RWPE2 (cell line): ENCODE results near the gene SEMA4D.
A peak's percentile ranks its signal among the peaks of the same experiment; 100 is the strongest.

Source experiments
- ATAC-seq: fragments of 200-7000 bp; cut with Tn5 transposase; 3 replicates; pipeline ENCODE4 v1.9.1; 2021; ENCODE audit warnings: low read depth
- DNase-seq: peaks from one replicate; pipeline ENCODE4 v3.0.0-alpha.2; 2020; ENCODE audit warnings: low spot score
- H3K27ac ChIP-seq: fragments of 450-650 bp; 2 replicates; pipeline ENCODE4 v1.5.1; 2017; ENCODE audit warnings: mild to moderate bottlenecking; ENCODE audit not compliant: poor library complexity, severe bottlenecking
- H3K27me3 ChIP-seq: fragments of 250-450 bp; sonication (Bioruptor Pico); 2 replicates; pipeline ENCODE4 v1.5.1; 2021; ENCODE audit warnings: mild to moderate bottlenecking, moderate library complexity; ENCODE audit not compliant: insufficient read depth, poor library complexity, severe bottlenecking
- H3K36me3 ChIP-seq: fragments of 250-450 bp; sonication (Bioruptor Pico); 2 replicates; pipeline ENCODE4 v1.5.1; 2020; ENCODE audit warnings: low read depth, mild to moderate bottlenecking, moderate library complexity
- H3K4me1 ChIP-seq: fragments of 250-450 bp; sonication (Bioruptor Pico); 2 replicates; pipeline ENCODE4 v1.5.1; 2021; ENCODE audit warnings: mild to moderate bottlenecking, moderate library complexity; ENCODE audit not compliant: insufficient read depth, poor library complexity, severe bottlenecking
- H3K4me3 ChIP-seq: fragments of 250-450 bp; sonication (Bioruptor Pico); 2 replicates; pipeline ENCODE4 v1.5.1; 2021; ENCODE audit warnings: mild to moderate bottlenecking, moderate library complexity; ENCODE audit not compliant: severe bottlenecking
- H3K9me3 ChIP-seq: fragments of 250-450 bp; sonication (Bioruptor Pico); 2 replicates; pipeline ENCODE4 v1.5.1; 2021; ENCODE audit warnings: mild to moderate bottlenecking, moderate library complexity; ENCODE audit not compliant: severe bottlenecking
- TF ChIP-seq, protein P1 (sequence below): fragments of 450-650 bp; IDR thresholded peaks from one replicate; pipeline ENCODE4 v1.5.1; 2017; ENCODE audit warnings: mild to moderate bottlenecking, moderate library complexity; ENCODE audit not compliant: poor library complexity, severe bottlenecking

Gene SEMA4D

DNA sequence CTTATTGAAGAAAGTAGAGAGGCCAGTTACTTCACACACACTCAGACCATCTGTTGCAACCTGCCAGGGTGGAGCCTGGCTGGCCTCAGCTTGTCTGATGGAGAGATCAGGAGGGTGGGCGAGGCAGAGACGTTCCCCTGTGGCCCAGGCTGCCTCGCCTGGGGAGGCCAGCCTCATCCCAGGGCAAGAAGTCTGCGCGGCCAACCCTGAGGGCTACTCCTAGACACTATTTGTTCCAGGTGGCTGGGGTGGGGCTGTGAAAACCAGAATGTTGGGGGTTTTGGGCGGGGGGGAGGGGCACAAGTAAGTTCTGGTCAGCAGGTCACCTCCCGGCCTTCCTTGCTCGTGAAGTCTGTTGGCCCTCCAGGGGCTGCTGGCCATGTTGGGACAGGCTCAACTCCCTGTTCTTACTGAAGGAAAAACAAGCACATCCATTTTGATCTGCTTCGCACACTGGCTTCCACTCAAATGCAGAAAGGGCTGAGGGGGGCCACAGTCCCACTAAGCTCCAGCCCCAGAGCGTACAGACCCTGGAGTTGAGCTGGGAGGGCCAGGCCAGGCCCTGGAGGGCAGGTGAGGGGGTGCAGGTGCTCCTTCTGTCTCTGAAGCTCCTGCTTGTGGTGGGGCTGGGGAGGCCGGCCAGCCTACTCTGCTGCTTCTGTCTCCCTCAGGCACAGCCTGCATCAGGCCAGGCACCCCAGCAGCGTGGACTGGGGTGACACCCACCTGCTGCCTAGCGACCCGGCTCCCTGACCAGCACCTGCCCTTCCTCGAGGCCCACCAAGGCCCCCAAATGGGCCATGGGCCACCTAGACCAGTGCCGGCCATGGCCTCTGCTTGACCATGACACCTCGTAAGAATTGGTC, 133.0 kb downstream of the SEMA4D start:
- peaks cover 19% of the 10 kb centered on the region for H3K36me3 ChIP-seq
- 0 out of 3 replicates have a peak, but pooled peaks have one; percentile 21 for ATAC-seq
- no peak overlapping the region for H3K27ac ChIP-seq
- no peaks in the 10 kb centered on the region for H3K27me3 ChIP-seq
- no peaks in the 10 kb centered on the region for H3K4me1 ChIP-seq
- TF ChIP-seq, protein P1, sequence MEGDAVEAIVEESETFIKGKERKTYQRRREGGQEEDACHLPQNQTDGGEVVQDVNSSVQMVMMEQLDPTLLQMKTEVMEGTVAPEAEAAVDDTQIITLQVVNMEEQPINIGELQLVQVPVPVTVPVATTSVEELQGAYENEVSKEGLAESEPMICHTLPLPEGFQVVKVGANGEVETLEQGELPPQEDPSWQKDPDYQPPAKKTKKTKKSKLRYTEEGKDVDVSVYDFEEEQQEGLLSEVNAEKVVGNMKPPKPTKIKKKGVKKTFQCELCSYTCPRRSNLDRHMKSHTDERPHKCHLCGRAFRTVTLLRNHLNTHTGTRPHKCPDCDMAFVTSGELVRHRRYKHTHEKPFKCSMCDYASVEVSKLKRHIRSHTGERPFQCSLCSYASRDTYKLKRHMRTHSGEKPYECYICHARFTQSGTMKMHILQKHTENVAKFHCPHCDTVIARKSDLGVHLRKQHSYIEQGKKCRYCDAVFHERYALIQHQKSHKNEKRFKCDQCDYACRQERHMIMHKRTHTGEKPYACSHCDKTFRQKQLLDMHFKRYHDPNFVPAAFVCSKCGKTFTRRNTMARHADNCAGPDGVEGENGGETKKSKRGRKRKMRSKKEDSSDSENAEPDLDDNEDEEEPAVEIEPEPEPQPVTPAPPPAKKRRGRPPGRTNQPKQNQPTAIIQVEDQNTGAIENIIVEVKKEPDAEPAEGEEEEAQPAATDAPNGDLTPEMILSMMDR: no peak
- DNase-seq: peak; percentile 23
- H3K9me3 ChIP-seq: no peaks in the 10 kb centered on the region
- H3K4me3 ChIP-seq: no peak overlapping the region

DNA sequence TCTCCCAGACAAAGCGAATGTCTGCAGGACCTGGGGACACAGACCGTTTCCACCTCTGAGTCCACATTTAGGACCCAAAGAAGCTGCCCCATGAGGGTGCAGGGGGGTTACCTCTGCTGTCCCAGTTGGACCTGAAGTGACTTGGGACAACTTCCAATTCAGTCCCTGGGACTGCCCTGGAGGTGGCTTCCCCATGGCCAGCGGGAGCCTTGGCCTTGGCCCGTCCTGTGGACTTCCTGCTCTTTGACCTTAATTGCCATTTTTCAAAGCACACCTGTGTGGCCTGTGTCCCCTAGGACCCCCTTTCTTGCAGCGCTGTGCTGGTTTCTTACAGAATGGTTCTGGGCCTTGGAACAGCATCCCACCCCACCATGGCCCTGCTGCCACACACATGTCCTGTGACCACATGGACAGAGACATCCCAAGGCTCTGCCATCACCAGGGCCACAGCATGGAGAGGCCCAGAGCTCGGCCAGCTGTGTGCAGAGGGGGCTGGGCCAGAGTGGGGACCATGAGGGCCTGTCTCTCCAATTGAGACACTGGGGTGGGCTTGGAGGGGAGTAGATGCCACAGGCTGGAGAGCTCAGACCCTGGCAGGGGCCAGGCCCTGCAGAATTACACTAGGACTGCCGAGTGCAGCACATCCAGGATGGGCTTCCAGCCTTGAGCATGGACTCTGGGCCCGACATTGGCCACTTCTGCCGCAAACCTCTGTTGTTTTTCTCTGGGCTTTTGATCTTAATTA, 133.8 kb downstream of the SEMA4D start:
- Histone ChIP-seq H3K27ac (no peak overlapping the region), H3K4me1 (no peaks in the 10 kb centered on the region), H3K9me3 (no peaks in the 10 kb centered on the region), H3K36me3 (peaks cover 27% of the 10 kb centered on the region), H3K4me3 (no peak overlapping the region), H3K27me3 (no peaks in the 10 kb centered on the region)
- TF ChIP-seq, protein P1: no peak
- ATAC-seq (0 out of 3 replicates have a peak, but pooled peaks have one; percentile 5), DNase-seq (no peak)

DNA sequence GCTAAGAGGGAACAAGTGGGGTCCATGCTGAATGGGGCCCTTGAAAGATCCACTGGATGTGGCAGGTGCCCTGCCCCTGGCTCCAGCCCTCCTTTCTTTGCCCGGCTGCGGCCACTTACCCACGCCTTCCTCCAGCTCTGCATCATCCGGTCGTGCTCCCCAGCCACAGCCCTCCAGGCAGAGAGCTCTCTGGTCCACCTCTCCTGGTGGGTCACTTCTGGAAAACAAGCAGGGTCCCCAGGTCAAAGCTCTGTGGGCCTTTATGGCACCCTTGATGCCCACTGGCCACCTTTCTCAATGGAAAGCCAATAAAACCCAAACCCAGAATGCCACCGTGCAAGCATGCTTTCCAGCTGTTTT, 134.6 kb downstream of the SEMA4D start:
- H3K4me1 ChIP-seq: no peaks in the 10 kb centered on the region
- DNase-seq: no peak
- H3K9me3 ChIP-seq: no peaks in the 10 kb centered on the region
- H3K27ac ChIP-seq: no peak overlapping the region
- ATAC-seq: no peak
- no peak overlapping the region for H3K4me3 ChIP-seq
- H3K36me3 ChIP-seq: peaks cover 35% of the 10 kb centered on the region
- TF ChIP-seq, protein P1: no peak
- no peaks in the 10 kb centered on the region for H3K27me3 ChIP-seq

DNA sequence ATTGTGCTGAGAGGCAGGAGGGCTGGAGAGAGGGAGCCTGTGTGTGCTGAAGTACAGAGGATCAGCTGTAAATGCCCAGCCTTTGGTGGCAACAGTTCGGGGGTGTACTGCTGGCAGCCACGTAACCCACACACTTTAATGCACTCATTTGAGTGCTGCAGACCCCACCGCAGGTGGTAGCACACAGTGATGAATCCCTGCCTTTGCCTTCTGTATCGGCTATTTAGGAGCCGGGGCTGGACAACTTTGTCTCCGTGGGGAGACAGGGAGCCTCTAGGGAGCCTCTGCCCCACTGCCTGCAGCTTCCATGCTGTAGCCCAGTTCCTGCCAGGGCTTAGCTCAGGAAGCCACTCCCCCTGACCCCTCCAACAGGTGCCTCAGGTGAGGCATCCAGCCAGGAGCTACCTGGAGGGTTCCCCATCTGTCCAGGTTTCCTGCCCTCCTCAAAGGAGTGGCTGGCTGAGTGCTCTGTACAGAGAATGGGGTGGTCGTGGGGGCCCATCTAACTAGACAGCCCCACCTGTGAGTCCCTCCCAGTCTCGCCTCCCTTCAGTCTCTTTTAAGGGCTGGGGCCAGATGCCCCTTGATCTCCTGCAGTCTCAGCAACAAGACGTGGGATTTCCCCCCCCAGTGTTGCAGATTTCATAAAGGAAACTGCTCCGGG, 135.1 kb downstream of the SEMA4D start:
- Histone ChIP-seq H3K4me1 (no peaks in the 10 kb centered on the region), H3K27me3 (no peaks in the 10 kb centered on the region), H3K4me3 (no peak overlapping the region), H3K36me3 (peaks cover 40% of the 10 kb centered on the region), H3K9me3 (no peaks in the 10 kb centered on the region), H3K27ac (no peak overlapping the region)
- ATAC-seq (0 out of 3 replicates have a peak, but pooled peaks have one; percentile 7), DNase-seq (no peak)
- TF ChIP-seq, protein P1: no peak
